HuH-7 (cell line): ENCODE measurements around the gene TSPOAP1.

Experiments used
- DNase-seq: peaks from one replicate; pipeline ENCODE4 v3.0.0; 2011; ENCODE audit warnings: low spot score

TSPOAP1 gene

GRCh38 chr17:58315281-58315711, 13.3 kb downstream of the TSPOAP1 start:
- no peak for DNase-seq

GRCh38 chr17:58314706-58315015, 13.9 kb downstream of the TSPOAP1 start:
- no peak for DNase-seq

- no peak for DNase-seq
Observed at GRCh38 chr17:58313815-58314705, 14.5 kb downstream of the TSPOAP1 start.

GRCh38 chr17:58312829-58313228, 15.8 kb downstream of the TSPOAP1 start:
- no peak for DNase-seq

GRCh38 chr17:58312021-58312630, 16.5 kb downstream of the TSPOAP1 start:
- no peak for DNase-seq

GRCh38 chr17:58311429-58311894, 17.1 kb downstream of the TSPOAP1 start:
- DNase-seq = no peak

- no peak for DNase-seq
Observed at GRCh38 chr17:58310511-58311428, 17.8 kb downstream of the TSPOAP1 start.

GRCh38 chr17:58309918-58310259, 18.7 kb downstream of the TSPOAP1 start:
- DNase-seq = no peak

- DNase-seq = no peak
Observed at GRCh38 chr17:58308985-58309917, 19.3 kb downstream of the TSPOAP1 start.

- peak; percentile 60 for DNase-seq
Observed at GRCh38 chr17:58308173-58308984, 20.2 kb downstream of the TSPOAP1 start.

GRCh38 chr17:58307468-58308172, 21.0 kb downstream of the TSPOAP1 start:
- DNase-seq = no peak

GRCh38 chr17:58306131-58306951, 22.3 kb downstream of the TSPOAP1 start:
- no peak for DNase-seq

- DNase-seq = no peak
Observed at GRCh38 chr17:58305626-58306025, 23.0 kb downstream of the TSPOAP1 start.

GRCh38 chr17:58304750-58305486, 23.7 kb downstream of the TSPOAP1 start:
- DNase-seq = no peak

GRCh38 chr17:58303971-58304749, 24.4 kb downstream of the TSPOAP1 start:
- DNase-seq = peak; percentile 97

- no peak for DNase-seq
Observed at GRCh38 chr17:58302919-58303585, 25.5 kb downstream of the TSPOAP1 start.
